ENCODE data around the gene BASP1.

Gene BASP1

GRCh38 chr5:17289681-17290539 is 72.5 kb downstream of the BASP1 start:
- H3K4me3 ChIP-seq (ENCODE audit: low read depth, low read length) = no peak overlapping the region
- no peaks in the 10 kb centered on the region for H3K36me3 ChIP-seq (ENCODE audit: control insufficient read depth, insufficient read depth, low read length)
- no peaks in the 10 kb centered on the region for H3K27me3 ChIP-seq (ENCODE audit: control insufficient read depth, insufficient read depth, low read length)
- peaks cover 16% of the 10 kb centered on the region for H3K9me3 ChIP-seq (ENCODE audit: control insufficient read depth, insufficient read depth, low read depth, low read length)
- no peak overlapping the region for H3K27ac ChIP-seq (ENCODE audit: low read depth, low read length)
- H3K9ac ChIP-seq (ENCODE audit: low read length) = no peak overlapping the region
- no peaks in the 10 kb centered on the region for H3K4me1 ChIP-seq (ENCODE audit: control insufficient read depth, insufficient read depth, low read length)

GRCh38 chr5:17290540-17290974 is 73.1 kb downstream of the BASP1 start:
- H3K27me3 ChIP-seq (ENCODE audit: control insufficient read depth, insufficient read depth, low read length) = no peaks in the 10 kb centered on the region
- H3K9me3 ChIP-seq (ENCODE audit: control insufficient read depth, insufficient read depth, low read depth, low read length) = peaks cover 16% of the 10 kb centered on the region
- no peaks in the 10 kb centered on the region for H3K36me3 ChIP-seq (ENCODE audit: control insufficient read depth, insufficient read depth, low read length)
- no peaks in the 10 kb centered on the region for H3K4me1 ChIP-seq (ENCODE audit: control insufficient read depth, insufficient read depth, low read length)
- H3K4me3 ChIP-seq (ENCODE audit: low read depth, low read length) = no peak overlapping the region
- no peak overlapping the region for H3K9ac ChIP-seq (ENCODE audit: low read length)
- H3K27ac ChIP-seq (ENCODE audit: low read depth, low read length) = no peak overlapping the region

- Histone ChIP-seq H3K27me3 (ENCODE audit: control insufficient read depth, insufficient read depth, low read length) (no peaks in the 10 kb centered on the region), H3K9ac (ENCODE audit: low read length) (no peak overlapping the region), H3K27ac (ENCODE audit: low read depth, low read length) (no peak overlapping the region), H3K9me3 (ENCODE audit: control insufficient read depth, insufficient read depth, low read depth, low read length) (peaks cover 15% of the 10 kb centered on the region), H3K36me3 (ENCODE audit: control insufficient read depth, insufficient read depth, low read length) (no peaks in the 10 kb centered on the region), H3K4me3 (ENCODE audit: low read depth, low read length) (no peak overlapping the region), H3K4me1 (ENCODE audit: control insufficient read depth, insufficient read depth, low read length) (no peaks in the 10 kb centered on the region)
Measured at GRCh38 chr5:17292434-17293015, 75.1 kb downstream of the BASP1 start.

GRCh38 chr5:17294639-17295311 is 77.3 kb downstream of the BASP1 start:
- Histone ChIP-seq H3K27me3 (ENCODE audit: control insufficient read depth, insufficient read depth, low read length) (no peaks in the 10 kb centered on the region), H3K9me3 (ENCODE audit: control insufficient read depth, insufficient read depth, low read depth, low read length) (no peaks in the 10 kb centered on the region), H3K36me3 (ENCODE audit: control insufficient read depth, insufficient read depth, low read length) (no peaks in the 10 kb centered on the region), H3K9ac (ENCODE audit: low read length) (no peak overlapping the region), H3K27ac (ENCODE audit: low read depth, low read length) (no peak overlapping the region), H3K4me3 (ENCODE audit: low read depth, low read length) (no peak overlapping the region), H3K4me1 (ENCODE audit: control insufficient read depth, insufficient read depth, low read length) (no peaks in the 10 kb centered on the region)

GRCh38 chr5:17295671-17296070 is 78.2 kb downstream of the BASP1 start:
- no peaks in the 10 kb centered on the region for H3K36me3 ChIP-seq (ENCODE audit: control insufficient read depth, insufficient read depth, low read length)
- no peak overlapping the region for H3K27ac ChIP-seq (ENCODE audit: low read depth, low read length)
- no peaks in the 10 kb centered on the region for H3K27me3 ChIP-seq (ENCODE audit: control insufficient read depth, insufficient read depth, low read length)
- no peaks in the 10 kb centered on the region for H3K4me1 ChIP-seq (ENCODE audit: control insufficient read depth, insufficient read depth, low read length)
- H3K4me3 ChIP-seq (ENCODE audit: low read depth, low read length) = no peak overlapping the region
- no peaks in the 10 kb centered on the region for H3K9me3 ChIP-seq (ENCODE audit: control insufficient read depth, insufficient read depth, low read depth, low read length)
- H3K9ac ChIP-seq (ENCODE audit: low read length) = no peak overlapping the region

- H3K27ac ChIP-seq (ENCODE audit: low read depth, low read length) = no peak overlapping the region
- no peak overlapping the region for H3K9ac ChIP-seq (ENCODE audit: low read length)
- no peaks in the 10 kb centered on the region for H3K36me3 ChIP-seq (ENCODE audit: control insufficient read depth, insufficient read depth, low read length)
Measured at GRCh38 chr5:17302106-17302505, 84.7 kb downstream of the BASP1 start.

GRCh38 chr5:17302604-17303003 is 85.2 kb downstream of the BASP1 start:
- Histone ChIP-seq H3K9ac (ENCODE audit: low read length) (no peak overlapping the region), H3K4me3 (ENCODE audit: low read depth, low read length) (no peak overlapping the region), H3K9me3 (ENCODE audit: control insufficient read depth, insufficient read depth, low read depth, low read length) (no peaks in the 10 kb centered on the region), H3K4me1 (ENCODE audit: control insufficient read depth, insufficient read depth, low read length) (peaks cover 16% of the 10 kb centered on the region), H3K36me3 (ENCODE audit: control insufficient read depth, insufficient read depth, low read length) (no peaks in the 10 kb centered on the region), H3K27ac (ENCODE audit: low read depth, low read length) (no peak overlapping the region), H3K27me3 (ENCODE audit: control insufficient read depth, insufficient read depth, low read length) (no peaks in the 10 kb centered on the region)

More at GRCh38 chr5:17302106-17302505, 84.7 kb downstream of the BASP1 start:
- Histone ChIP-seq H3K9me3 (ENCODE audit: control insufficient read depth, insufficient read depth, low read depth, low read length) (no peaks in the 10 kb centered on the region), H3K27me3 (ENCODE audit: control insufficient read depth, insufficient read depth, low read length) (no peaks in the 10 kb centered on the region), H3K4me1 (ENCODE audit: control insufficient read depth, insufficient read depth, low read length) (peaks cover 16% of the 10 kb centered on the region), H3K4me3 (ENCODE audit: low read depth, low read length) (no peak overlapping the region)

- Histone ChIP-seq H3K9me3 (ENCODE audit: control insufficient read depth, insufficient read depth, low read depth, low read length) (no peaks in the 10 kb centered on the region), H3K27ac (ENCODE audit: low read depth, low read length) (no peak overlapping the region), H3K4me1 (ENCODE audit: control insufficient read depth, insufficient read depth, low read length) (peaks cover 16% of the 10 kb centered on the region), H3K27me3 (ENCODE audit: control insufficient read depth, insufficient read depth, low read length) (no peaks in the 10 kb centered on the region), H3K36me3 (ENCODE audit: control insufficient read depth, insufficient read depth, low read length) (no peaks in the 10 kb centered on the region), H3K9ac (ENCODE audit: low read length) (no peak overlapping the region), H3K4me3 (ENCODE audit: low read depth, low read length) (no peak overlapping the region)
Measured at GRCh38 chr5:17304282-17304681, 86.9 kb downstream of the BASP1 start.

GRCh38 chr5:17305017-17305416 is 87.6 kb downstream of the BASP1 start:
- peaks cover 16% of the 10 kb centered on the region for H3K4me1 ChIP-seq (ENCODE audit: control insufficient read depth, insufficient read depth, low read length)
- no peak overlapping the region for H3K27ac ChIP-seq (ENCODE audit: low read depth, low read length)
- no peaks in the 10 kb centered on the region for H3K27me3 ChIP-seq (ENCODE audit: control insufficient read depth, insufficient read depth, low read length)
- no peaks in the 10 kb centered on the region for H3K9me3 ChIP-seq (ENCODE audit: control insufficient read depth, insufficient read depth, low read depth, low read length)
- H3K4me3 ChIP-seq (ENCODE audit: low read depth, low read length) = no peak overlapping the region
- no peaks in the 10 kb centered on the region for H3K36me3 ChIP-seq (ENCODE audit: control insufficient read depth, insufficient read depth, low read length)
- no peak overlapping the region for H3K9ac ChIP-seq (ENCODE audit: low read length)

GRCh38 chr5:17305964-17306725 is 88.7 kb downstream of the BASP1 start:
- no peak overlapping the region; the same call in 1 of the 2 replicates for H3K4me3 ChIP-seq (ENCODE audit: low read depth, low read length)
- H3K36me3 ChIP-seq (ENCODE audit: control insufficient read depth, insufficient read depth, low read length) = no peaks in the 10 kb centered on the region
- no peaks in the 10 kb centered on the region for H3K27me3 ChIP-seq (ENCODE audit: control insufficient read depth, insufficient read depth, low read length)
- peaks cover 16% of the 10 kb centered on the region for H3K4me1 ChIP-seq (ENCODE audit: control insufficient read depth, insufficient read depth, low read length)
- no peak overlapping the region for H3K27ac ChIP-seq (ENCODE audit: low read depth, low read length)
- no peak overlapping the region for H3K9ac ChIP-seq (ENCODE audit: low read length)
- H3K9me3 ChIP-seq (ENCODE audit: control insufficient read depth, insufficient read depth, low read depth, low read length) = no peaks in the 10 kb centered on the region
